ENCODE measurements around the gene TMEM140.

GRCh38 chr7:135147899-135148721, at the start of gene TMEM140:
- TF ChIP-seq DNMT1 (CRISPR knock-in tag; IDR thresholded peaks at IDR 0.05) (no peak), POLR2AphosphoS5 (IDR thresholded peaks at IDR 0.05; ENCODE audit: low read depth, low read length) (peak; percentile 60; the same call in 1 of the 2 replicates), PRDM15 (CRISPR knock-in tag; IDR thresholded peaks at IDR 0.05) (no peak), TARDBP (CRISPR knock-in tag; IDR thresholded peaks at IDR 0.05) (peak; percentile 67), HMG20A (CRISPR knock-in tag; IDR thresholded peaks at IDR 0.05; ENCODE audit: borderline replicate concordance) (peak; percentile 54; the same call in 1 of the 2 replicates), ZZZ3 (CRISPR knock-in tag; IDR thresholded peaks at IDR 0.05; ENCODE audit: borderline replicate concordance) (peak; percentile 34; the same call in 1 of the 2 replicates), POLR2A (IDR thresholded peaks at IDR 0.05; ENCODE audit: insufficient read depth in 1 of 2, low read depth in 2 of 2, low read length in 2 of 2) (peak; percentile 62 to 66; a peak in 3 of 4 replicates), SIN3A (IDR thresholded peaks at IDR 0.05; ENCODE audit: borderline replicate concordance, low read depth, low read length) (peak; percentile 96), SMARCC2 (IDR thresholded peaks at IDR 0.05) (no peak), JUN (CRISPR knock-in tag; IDR thresholded peaks at IDR 0.05) (peak; percentile 98), ZNF24 (IDR thresholded peaks at IDR 0.05) (no peak), ZFP91 (CRISPR knock-in tag; IDR thresholded peaks at IDR 0.05; ENCODE audit: borderline replicate concordance) (peak; percentile 51), GTF2F1 (IDR thresholded peaks at IDR 0.05; ENCODE audit: low read length) (no peak), NFRKB (IDR thresholded peaks at IDR 0.05) (no peak)
